IMR-90 (cell line): Measurements from ENCODE around the gene DCUN1D5. TPM values are rescaled to one million over a fixed set of nuclear protein-coding genes. Genes with fewer than 3 reads are reported as not detected.

ENCODE experiments used
- ATAC-seq: fragments of 200-7000 bp; cut with Tn5 transposase; 2 replicates; pipeline ENCODE4 v1.9.1; 2020; ENCODE audit warnings: low read depth, mild to moderate bottlenecking, moderate library complexity
- BruUV-seq: library from RNA; stranded (reverse); fragments of 400-500 nt; replicated peaks from 2 replicates; lab custom pipeline; 2021; lab: Mats Ljungman, UMichigan
- CTCF ChIA-PET: fragments of 300-600 bp; formaldehyde crosslinking; extraction: SDS; loops from one replicate; lab custom pipeline; 2021; ENCODE audit warnings: antibody characterized with exemption; lab: Yijun Ruan, JAX
- POLR2A ChIA-PET: fragments of 300-600 bp; sonication (Branson Sonifier 250); formaldehyde crosslinking; loops from one replicate; lab custom pipeline; 2022; ENCODE audit warnings: antibody characterized with exemption; ENCODE audit not compliant: unreplicated experiment; lab: Charles Lee
- DNase-seq: peaks from one replicate; pipeline ENCODE4 v3.0.0; 2013
- H2AFZ ChIP-seq: replicated peaks from 2 replicates; pipeline ENCODE3; 2013; ENCODE audit warnings: low read length, mild to moderate bottlenecking; ENCODE audit not compliant: poor library complexity
- H2AK5ac ChIP-seq: 2 replicates; pipeline ENCODE4 v1.6.1; 2013; ENCODE audit warnings: low read depth, low read length, inconsistent platforms
- H2AK9ac ChIP-seq: replicated peaks from 2 replicates; pipeline ENCODE3; 2013; ENCODE audit warnings: mild to moderate bottlenecking, low read depth, low read length, moderate library complexity; ENCODE audit not compliant: poor library complexity
- H2BK120ac ChIP-seq: 2 replicates; pipeline ENCODE4 v1.6.1; 2013; ENCODE audit warnings: low read depth, low read length, inconsistent platforms
- H2BK15ac ChIP-seq: 3 replicates; pipeline ENCODE4 v1.6.1; 2013; ENCODE audit warnings: low read depth, low read length, inconsistent platforms
- H2BK20ac ChIP-seq: 2 replicates; pipeline ENCODE4 v1.6.1; 2013; ENCODE audit warnings: low read depth, mild to moderate bottlenecking, inconsistent platforms, low read length, moderate library complexity
- H2BK5ac ChIP-seq: 2 replicates; pipeline ENCODE4 v1.6.1; 2013; ENCODE audit warnings: mild to moderate bottlenecking, low read depth, low read length, inconsistent platforms; ENCODE audit not compliant: poor library complexity, severe bottlenecking
- H3K14ac ChIP-seq: replicated peaks from 2 replicates; pipeline ENCODE4 v1.6.1; 2013; ENCODE audit warnings: low read depth, low read length, inconsistent platforms
- H3K18ac ChIP-seq: 2 replicates; pipeline ENCODE4 v1.6.1; 2013; ENCODE audit warnings: low read depth, low read length, control low read depth
- H3K23ac ChIP-seq: 2 replicates; pipeline ENCODE4 v1.6.1; 2013; ENCODE audit warnings: low read depth, low read length, inconsistent platforms
- H3K27ac ChIP-seq: 2 replicates; pipeline ENCODE4 v1.5.1; 2013; ENCODE audit warnings: mild to moderate bottlenecking, control low read depth, low read length; ENCODE audit not compliant: insufficient read depth
- H3K27me3 ChIP-seq: 2 replicates; pipeline ENCODE4 v1.6.1; 2013; ENCODE audit warnings: low read length; ENCODE audit not compliant: control insufficient read depth, insufficient read depth
- H3K36me3 ChIP-seq: 2 replicates; pipeline ENCODE4 v1.6.1; 2013; ENCODE audit warnings: low read length, mixed read lengths; ENCODE audit not compliant: control insufficient read depth, insufficient read depth
- H3K4ac ChIP-seq: 2 replicates; pipeline ENCODE4 v1.6.1; 2013; ENCODE audit warnings: low read depth, low read length, inconsistent platforms
- H3K4me1 ChIP-seq: 2 replicates; pipeline ENCODE4 v1.6.1; 2013; ENCODE audit warnings: low read length, mixed read lengths; ENCODE audit not compliant: control insufficient read depth, insufficient read depth
- H3K4me2 ChIP-seq: 2 replicates; pipeline ENCODE4 v1.6.1; 2013; ENCODE audit warnings: low read depth, mild to moderate bottlenecking, control low read depth, low read length, moderate library complexity
- H3K4me3 ChIP-seq: 2 replicates; pipeline ENCODE4 v1.5.1; 2013; ENCODE audit warnings: low read depth, mild to moderate bottlenecking, control low read depth, low read length, moderate library complexity; ENCODE audit not compliant: insufficient read depth
- H3K56ac ChIP-seq: 2 replicates; pipeline ENCODE4 v1.6.1; 2013; ENCODE audit warnings: low read length, inconsistent platforms; ENCODE audit not compliant: insufficient read depth; ENCODE audit errors: extremely low read depth
- H3K79me1 ChIP-seq, 2 experiments: 2 replicates each; pipeline ENCODE4 v1.6.1; 2013; ENCODE audit warnings: low read length in 2 of 2, inconsistent platforms in 1 of 2, low read depth in 1 of 2
- H3K9ac ChIP-seq: 2 replicates; pipeline ENCODE4 v1.6.1; 2013; ENCODE audit warnings: low read depth, low read length, control low read depth
- H3K9me1 ChIP-seq: 2 replicates; pipeline ENCODE4 v1.6.1; 2013; ENCODE audit warnings: low read length, inconsistent platforms; ENCODE audit not compliant: insufficient read depth
- H3K9me3 ChIP-seq: 2 replicates; pipeline ENCODE4 v1.6.1; 2013; ENCODE audit warnings: low read length; ENCODE audit not compliant: control insufficient read depth, insufficient read depth
- H4K20me1 ChIP-seq: 2 replicates; pipeline ENCODE4 v1.6.1; 2013; ENCODE audit warnings: low read length, inconsistent platforms; ENCODE audit not compliant: insufficient read depth
- H4K5ac ChIP-seq: 2 replicates; pipeline ENCODE4 v1.6.1; 2013; ENCODE audit warnings: mild to moderate bottlenecking, low read depth, low read length, control low read depth
- H4K8ac ChIP-seq, 2 experiments: 2 replicates each; pipeline ENCODE4 v1.6.1; 2013; ENCODE audit warnings: low read depth in 2 of 2, low read length in 2 of 2, control low read depth in 1 of 2, inconsistent platforms in 1 of 2
- H4K91ac ChIP-seq: 2 replicates; pipeline ENCODE4 v1.6.1; 2013; ENCODE audit warnings: low read depth, low read length, inconsistent platforms; ENCODE audit not compliant: insufficient read depth
- CHD1 ChIP-seq: IDR thresholded peaks from 2 replicates; pipeline ENCODE4 v1.6.1; 2012; ENCODE audit warnings: low read depth, low read length, improper control_type of control experiment
- dilution Hi-C: fragments of 300-500 bp; cut with HindIII; formaldehyde crosslinking; loops from one replicate; pipeline ENCODE4 v1.14.3; 2018; ENCODE audit warnings: low sequenced_read_pairs; ENCODE audit not compliant: unreplicated experiment
- in situ Hi-C: fragments of 300-500 bp; cut with MboI; formaldehyde crosslinking; loops from 3 replicates; pipeline ENCODE4 v1.14.3; 2019; ENCODE audit warnings: low sequenced_read_pairs, inconsistent platforms, mixed read lengths
- intact Hi-C: fragments of 100-400 bp; cut with micrococcal nuclease; formaldehyde crosslinking; loops from 2 replicates; pipeline ENCODE4 v1.10.0; 2022
- polyA plus RNA-seq, 3 experiments: library from polyadenylated mRNA; depleted of rRNA; stranded (reverse); fragments of >200 nt; gene quantifications; 2 replicates each; pipeline ENCODE4 v1.2.3, GENCODE V29; 2012; ENCODE audit warnings: low replicate concordance in 1 of 3
- total RNA-seq: library from RNA; depleted of rRNA; stranded (reverse); fragments of >200 nt; gene quantifications from 2 replicates; pipeline ENCODE4 v1.2.3, GENCODE V29; 2012

Gene DCUN1D5
- total and polyA plus RNA-seq, 2 of the 4 experiments (the other 2 are of a cell fraction): 47.8 to 58.3 TPM

- dilution Hi-C loops: no loop called here
- no TSS peak for BruUV-seq
- Histone ChIP-seq H3K27me3 (no peaks in the 10 kb centered on the region), H3K4me2 (no peak overlapping the region), H3K9me3 (no peaks in the 10 kb centered on the region), H2BK15ac (no peak overlapping the region), H3K27ac (no peak overlapping the region), H2BK20ac (no peak overlapping the region), H3K56ac (no peak overlapping the region), H2BK120ac (no peak overlapping the region), H2AK9ac (no peak overlapping the region), H3K36me3 (peaks cover 7% of the 10 kb centered on the region), H3K14ac (no peak overlapping the region), H4K5ac (no peak overlapping the region), H3K4ac (no peak overlapping the region), H3K4me3 (no peak overlapping the region), H2AFZ (no peak overlapping the region), H3K18ac (no peak overlapping the region), H3K23ac (no peak overlapping the region), H4K8ac (no peak overlapping the region), H2BK5ac (no peak overlapping the region), H4K91ac (no peak overlapping the region), H4K20me1 (peaks cover 5% of the 10 kb centered on the region; the same call in 1 of the 2 replicates), H3K9ac (no peak overlapping the region), H3K9me1 (0 out of 2 replicates have a peak, but pooled peaks cover 3% of the 10 kb centered on the region), H2AK5ac (no peak overlapping the region), H3K79me1 (peaks cover 23 to 30% of the 10 kb centered on the region in 2 experiments), H3K4me1 (no peaks in the 10 kb centered on the region)
- TF ChIP-seq CHD1: no peak
- intact Hi-C loops: no loop called here
- no peak for DNase-seq
- ChIA-PET POLR2A (no interaction called here), CTCF (interaction anchor here (1.6 kb wide), 1 partner anchor 12 kb away, joined by 6 read pairs; no protein-coding TSS in a partner anchor)
- in situ Hi-C loops: no loop called here
- no peak for ATAC-seq
Measured at GRCh38 chr11:103070142-103070541, 21.8 kb downstream of the DCUN1D5 start.
